Spleen (tissue), 11 donors: Measurements from ENCODE around the gene MYOM3. TPM values are rescaled to one million over a fixed set of nuclear protein-coding genes. Genes with fewer than 3 reads are reported as not detected.

Experiments used
- DNase-seq: peaks from one replicate; pipeline ENCODE4 v3.0.0-alpha.2; 2020
- H3K27ac ChIP-seq, 8 donors: fragments of 200-600 bp; sonication (generic) in 7 of 8; 1 replicate in 4 of 8; 2 replicates in 4 of 8; pipeline versions ENCODE4 v1.5.0 to v1.8.0; 2016 to 2021; ENCODE audit warnings: inconsistent platforms in 4 of 8, mild to moderate bottlenecking in 4 of 8, moderate library complexity in 1 of 8
- H3K27me3 ChIP-seq, 7 donors: fragments of 200-600 bp; sonication (generic) in 6 of 7; replicated peaks in 1 of 7; 1 replicate in 4 of 7; 2 replicates in 3 of 7; pipeline versions ENCODE4 v1.5.0 to v1.8.0; 2016 to 2021; ENCODE audit warnings: inconsistent platforms in 3 of 7, mild to moderate bottlenecking in 1 of 7
- H3K36me3 ChIP-seq, 6 donors: fragments of 200-600 bp; sonication (generic) in 5 of 6; 1 replicate in 4 of 6; 2 replicates in 2 of 6; pipeline versions ENCODE4 v1.5.0 to v1.8.0; 2016 to 2021; ENCODE audit warnings: inconsistent platforms in 2 of 6
- H3K4me1 ChIP-seq, 6 donors: fragments of 200-600 bp; sonication (generic) in 5 of 6; 1 replicate in 3 of 6; 2 replicates in 3 of 6; pipeline versions ENCODE4 v1.5.0 to v1.8.0; 2016 to 2021; ENCODE audit warnings: inconsistent platforms in 3 of 6
- H3K4me3 ChIP-seq, 8 donors: fragments of 200-600 bp; sonication (generic) in 7 of 8; 1 replicate in 4 of 8; 2 replicates in 4 of 8; pipeline versions ENCODE4 v1.5.0 to v1.8.0; 2016 to 2021; ENCODE audit warnings: inconsistent platforms in 4 of 8, mild to moderate bottlenecking in 4 of 8, moderate library complexity in 2 of 8
- H3K9me3 ChIP-seq, 8 donors: fragments of 200-600 bp; sonication (generic) in 7 of 8; 1 replicate in 4 of 8; 2 replicates in 4 of 8; pipeline versions ENCODE4 v1.5.0 to v1.8.0; 2016 to 2021; ENCODE audit warnings: inconsistent platforms in 4 of 8
- POLR2A ChIP-seq, 3 donors: fragments of 450-650 bp; IDR thresholded peaks; one replicate each; pipeline ENCODE4 v1.5.1; 2017; ENCODE audit warnings: antibody characterized with exemption in 3 of 3, mild to moderate bottlenecking in 1 of 3
- POLR2AphosphoS5 ChIP-seq, 3 donors: sonication (generic); formaldehyde crosslinking; IDR thresholded peaks; one replicate each; pipeline ENCODE4 v1.5.1; 2017; ENCODE audit warnings: antibody characterized with exemption in 3 of 3
- WGBS, 5 donors: extraction: QIAGEN DNeasy Blood & Tissue Kit in 3 of 5; methylation state at CpG; one replicate each; pipeline versions ENCODE4 v1.1.5 to v1.1.7; 2013 to 2018; 5-methylcytosine and 5-hydroxymethylcytosine counted together
- intact Hi-C: fragments of 100-400 bp; cut with DNase I; formaldehyde crosslinking; loops from one replicate; pipeline ENCODE4 v1.15.0; 2023; ENCODE audit warnings: low total_unique reads
- polyA plus RNA-seq, 3 donors: library from polyadenylated mRNA; stranded (reverse); fragments of 200-250 nt; gene quantifications; one replicate each; pipeline ENCODE4 v1.2.1, GENCODE V29; 2013
- total RNA-seq, 7 donors: library from RNA; depleted of rRNA in 3 of 7; stranded (reverse); fragments of >200 nt in 3 of 7; fragmentation: NEBNext Ultra II Directional in 4 of 7; extraction: Animal tissue kit (Norgen Biotek cat#: 25700) in 4 of 7; gene quantifications; one replicate each; pipeline versions ENCODE4 v1.1.0 to v1.2.1, GENCODE V29; 2016 to 2021
- TF ChIP-seq, protein P1 (sequence below), 11 experiments: fragments of 200-600 bp in 7 of 11; fragments of 450-650 bp in 4 of 11; sonication (generic) in 4 of 11; IDR thresholded peaks in 8 of 11; conservative IDR thresholded peaks in 3 of 11; 1 replicate in 7 of 11; 2 replicates in 4 of 11; pipeline versions ENCODE4 v1.4.0 to v1.8.0; 2016 to 2021; ENCODE audit warnings: antibody characterized with exemption in 11 of 11, inconsistent platforms in 4 of 11, mild to moderate bottlenecking in 1 of 11
- donor health status: healthy with polysubstance abuse.
- donor health status: DM: no; HTN: no; CAD: no; lungs with moderate emphysema.
- donor health status: DM: no; HTN: no; CAD: no.
- donor health status: Bipolar disorder and iron deficiency.
- donor health status: healthy.
- donor health status: DM: no; HTN: no; CAD: no.
- donor health status: DM: yes; HTN: yes; CAD: no.

MYOM3 gene
- total and polyA plus RNA-seq, 10 donors = 0.02 to 0.06 (median 0.06) TPM; not detected in 7

DNA sequence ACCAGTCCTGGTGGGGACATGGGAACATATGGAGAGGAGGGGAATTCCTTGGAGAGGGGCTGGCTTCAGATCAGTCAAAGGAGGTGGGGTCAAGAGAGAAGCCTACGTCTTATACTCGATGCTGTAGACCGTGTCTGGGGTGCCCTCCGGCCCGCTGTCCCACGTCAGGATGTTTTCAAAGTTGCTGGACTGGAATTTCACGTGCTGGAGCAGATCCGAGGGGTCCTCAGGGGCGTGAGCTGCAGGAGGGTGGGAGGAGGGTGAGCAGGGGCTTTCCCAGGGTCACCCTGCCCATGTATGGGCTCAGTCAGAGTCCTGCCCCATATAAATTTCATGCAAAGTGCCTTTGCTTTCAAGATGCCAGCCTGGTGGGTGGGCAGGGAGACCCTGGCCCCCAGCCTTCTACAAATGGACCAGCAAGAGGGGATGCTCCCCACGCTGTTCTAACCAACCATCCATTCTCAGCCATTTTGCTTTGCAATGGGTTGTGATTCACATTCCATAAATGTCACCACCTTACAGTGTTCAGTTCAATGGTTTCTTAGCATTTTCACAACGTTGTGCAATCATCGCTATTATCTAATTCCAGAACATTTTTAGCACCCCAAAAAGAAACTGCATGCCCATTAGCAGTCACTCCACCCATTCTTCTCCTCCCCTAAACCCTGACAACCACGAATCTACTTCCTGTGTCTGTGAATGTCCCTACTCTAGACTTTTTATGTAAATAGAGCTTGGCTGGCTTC, 26.7 kb upstream of the MYOM3 start:
- TF ChIP-seq POLR2AphosphoS5 (IDR thresholded peaks at IDR 0.05) (no peak), POLR2A (IDR thresholded peaks at IDR 0.05) (no peak)
- TF ChIP-seq, protein P1, sequence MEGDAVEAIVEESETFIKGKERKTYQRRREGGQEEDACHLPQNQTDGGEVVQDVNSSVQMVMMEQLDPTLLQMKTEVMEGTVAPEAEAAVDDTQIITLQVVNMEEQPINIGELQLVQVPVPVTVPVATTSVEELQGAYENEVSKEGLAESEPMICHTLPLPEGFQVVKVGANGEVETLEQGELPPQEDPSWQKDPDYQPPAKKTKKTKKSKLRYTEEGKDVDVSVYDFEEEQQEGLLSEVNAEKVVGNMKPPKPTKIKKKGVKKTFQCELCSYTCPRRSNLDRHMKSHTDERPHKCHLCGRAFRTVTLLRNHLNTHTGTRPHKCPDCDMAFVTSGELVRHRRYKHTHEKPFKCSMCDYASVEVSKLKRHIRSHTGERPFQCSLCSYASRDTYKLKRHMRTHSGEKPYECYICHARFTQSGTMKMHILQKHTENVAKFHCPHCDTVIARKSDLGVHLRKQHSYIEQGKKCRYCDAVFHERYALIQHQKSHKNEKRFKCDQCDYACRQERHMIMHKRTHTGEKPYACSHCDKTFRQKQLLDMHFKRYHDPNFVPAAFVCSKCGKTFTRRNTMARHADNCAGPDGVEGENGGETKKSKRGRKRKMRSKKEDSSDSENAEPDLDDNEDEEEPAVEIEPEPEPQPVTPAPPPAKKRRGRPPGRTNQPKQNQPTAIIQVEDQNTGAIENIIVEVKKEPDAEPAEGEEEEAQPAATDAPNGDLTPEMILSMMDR (IDR thresholded peaks at IDR 0.05 in 8 of 11, conservative IDR thresholded peaks at IDR 0.05 in 3 of 11) = no peak
- Histone ChIP-seq H3K27ac (no peak overlapping the region), H3K4me1 (no peaks in the 10 kb centered on the region), H3K36me3 (no peaks in the 10 kb centered on the region), H3K4me3 (no peak overlapping the region), H3K9me3 (peaks cover 0 to 9% (median 2%) of the 10 kb centered on the region in 8 donors), H3K27me3 (peaks cover 0 to 13% (median 0%) of the 10 kb centered on the region in 7 donors)
- DNase-seq = no peak
- 52 to 78% (median 66%) methylated on average over 13 of the region's 13 CpGs for WGBS, 5 donors
- intact Hi-C loops = no loop called here

DNA sequence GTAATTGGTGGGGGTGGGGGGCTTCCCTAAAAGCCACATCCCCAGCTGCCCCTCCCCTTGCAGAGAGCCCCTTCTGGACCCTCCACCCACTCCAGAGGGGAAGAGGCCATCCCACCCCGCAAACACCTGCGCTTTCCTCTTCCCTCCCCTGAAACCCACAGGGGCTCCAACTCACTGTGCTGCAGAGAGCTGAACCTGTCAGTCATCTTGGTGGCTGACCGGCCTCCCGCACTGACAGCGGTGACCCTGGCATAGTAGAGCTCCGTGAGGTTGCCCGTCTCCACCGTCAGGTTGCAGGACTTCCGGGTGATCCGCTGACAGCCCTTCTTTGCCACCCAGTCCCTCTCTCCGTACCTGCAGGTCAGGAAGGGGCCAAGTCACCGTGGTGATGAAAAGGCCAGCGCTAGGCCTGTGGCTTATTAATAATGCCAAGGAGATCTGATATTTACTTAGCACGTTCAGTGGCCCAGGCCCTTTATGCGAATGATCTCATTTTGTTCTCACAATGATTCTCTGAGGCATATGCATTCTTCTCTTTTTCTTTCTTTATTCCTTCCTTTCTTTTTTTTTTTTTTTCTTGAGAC, 25.1 kb upstream of the MYOM3 start:
- Histone ChIP-seq H3K27me3 (peaks cover 0 to 4% (median 0%) of the 10 kb centered on the region in 7 donors), H3K9me3 (peaks cover 0 to 9% (median 2%) of the 10 kb centered on the region in 8 donors), H3K4me3 (no peak overlapping the region), H3K36me3 (no peaks in the 10 kb centered on the region), H3K4me1 (no peaks in the 10 kb centered on the region), H3K27ac (no peak overlapping the region)
- intact Hi-C loops = no loop called here
- no peak for DNase-seq
- TF ChIP-seq POLR2AphosphoS5 (IDR thresholded peaks at IDR 0.05) (no peak), POLR2A (IDR thresholded peaks at IDR 0.05) (no peak)
- TF ChIP-seq, protein P1 (IDR thresholded peaks at IDR 0.05 in 8 of 11, conservative IDR thresholded peaks at IDR 0.05 in 3 of 11) = no peak
- WGBS, 5 donors = 84 to 89% (median 85%) methylated on average over 13 to 15 of the region's 15 CpGs

DNA sequence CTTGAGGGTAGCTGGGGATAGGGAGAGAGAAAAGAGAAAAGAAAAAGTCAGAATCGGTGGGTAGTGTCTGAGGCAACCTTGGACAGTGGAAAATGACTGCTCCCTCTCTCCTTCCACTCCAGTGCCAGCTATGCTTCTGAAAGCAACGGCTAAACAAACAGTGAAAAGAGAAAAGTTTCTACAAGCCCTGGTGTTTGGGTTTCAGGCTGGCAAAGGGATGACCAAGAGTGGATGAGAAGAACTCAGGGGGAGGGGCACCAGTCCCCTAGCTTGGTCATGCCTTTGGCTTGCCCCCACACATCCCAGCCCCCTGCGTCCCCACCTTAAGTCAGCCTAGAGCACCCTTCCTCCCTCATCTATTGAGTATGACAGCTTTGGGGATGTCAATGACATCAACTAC, 22.4 kb upstream of the MYOM3 start:
- 79 to 95% (median 85%) methylated on average over 3 of the region's 3 CpGs for WGBS, 5 donors
- intact Hi-C loops = no loop called here
- H3K36me3 ChIP-seq = no peaks in the 10 kb centered on the region
- no peak for DNase-seq
- TF ChIP-seq, protein P1 (IDR thresholded peaks at IDR 0.05 in 8 of 11, conservative IDR thresholded peaks at IDR 0.05 in 3 of 11) = no peak
- TF ChIP-seq POLR2A (IDR thresholded peaks at IDR 0.05) (no peak), POLR2AphosphoS5 (IDR thresholded peaks at IDR 0.05) (no peak)
- H3K4me1 ChIP-seq = no peaks in the 10 kb centered on the region
- peaks cover 0 to 36% (median 20%) of the 10 kb centered on the region in 8 donors for H3K9me3 ChIP-seq
- H3K27ac ChIP-seq = no peak overlapping the region
- H3K4me3 ChIP-seq = no peak overlapping the region
- H3K27me3 ChIP-seq = peaks cover 0 to 4% (median 0%) of the 10 kb centered on the region in 7 donors

DNA sequence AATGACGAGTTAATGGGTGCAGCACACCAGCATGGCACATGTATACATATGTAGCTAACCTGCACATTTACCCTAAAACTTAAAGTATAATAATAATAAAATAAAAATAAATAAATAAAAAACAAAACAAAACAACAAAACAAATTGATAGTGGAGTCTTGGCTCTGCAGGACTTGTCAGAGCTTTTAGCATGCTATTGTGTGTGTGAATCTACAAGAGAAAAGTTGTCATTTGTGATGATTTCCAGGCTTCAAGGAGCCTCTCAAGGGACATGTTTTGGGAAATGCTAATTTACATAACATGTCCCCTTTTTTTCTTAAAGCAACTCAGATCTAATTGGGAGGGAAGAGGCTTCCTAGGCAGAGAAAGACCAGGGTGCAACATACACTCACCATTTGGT, 21.9 kb upstream of the MYOM3 start:
- WGBS, 5 donors = 75 to 85% (median 81%) methylated on average over 1 of the region's 1 CpG
- Histone ChIP-seq H3K36me3 (no peaks in the 10 kb centered on the region), H3K9me3 (peaks cover 0 to 42% (median 22%) of the 10 kb centered on the region in 8 donors), H3K4me1 (no peaks in the 10 kb centered on the region), H3K4me3 (no peak overlapping the region), H3K27ac (no peak overlapping the region), H3K27me3 (peaks cover 0 to 4% (median 0%) of the 10 kb centered on the region in 7 donors)
- no peak for DNase-seq
- intact Hi-C loops = no loop called here
- no peak for TF ChIP-seq POLR2AphosphoS5 (IDR thresholded peaks at IDR 0.05)
- no peak for TF ChIP-seq POLR2A (IDR thresholded peaks at IDR 0.05)
- TF ChIP-seq, protein P1 (IDR thresholded peaks at IDR 0.05 in 8 of 11, conservative IDR thresholded peaks at IDR 0.05 in 3 of 11) = no peak
